GM21390 (cell line): ENCODE data around the gene YAE1.
A peak's percentile ranks its signal among the peaks of the same experiment; 100 is the strongest.
"Not testable (repeated sequence)": the region's sequence is repeated elsewhere in the genome, so short reads cannot be mapped to it uniquely, and the experiment has no call there.

Source experiments
- ATAC-seq: cut with Tn5 transposase; IDR thresholded peaks from one replicate; pipeline ENCODE4 v1.9.1; 2021; ENCODE audit not compliant: unreplicated experiment

YAE1 gene, protein sequence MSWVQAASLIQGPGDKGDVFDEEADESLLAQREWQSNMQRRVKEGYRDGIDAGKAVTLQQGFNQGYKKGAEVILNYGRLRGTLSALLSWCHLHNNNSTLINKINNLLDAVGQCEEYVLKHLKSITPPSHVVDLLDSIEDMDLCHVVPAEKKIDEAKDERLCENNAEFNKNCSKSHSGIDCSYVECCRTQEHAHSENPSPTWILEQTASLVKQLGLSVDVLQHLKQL

GRCh38 chr7:39566023-39566921 is at the start of gene YAE1:
Gene YAE1 (plus strand): TSS chr7:39566404. CDS start chr7:39566419, 15 bp downstream.
- ATAC-seq = peak; percentile 99

DNA sequence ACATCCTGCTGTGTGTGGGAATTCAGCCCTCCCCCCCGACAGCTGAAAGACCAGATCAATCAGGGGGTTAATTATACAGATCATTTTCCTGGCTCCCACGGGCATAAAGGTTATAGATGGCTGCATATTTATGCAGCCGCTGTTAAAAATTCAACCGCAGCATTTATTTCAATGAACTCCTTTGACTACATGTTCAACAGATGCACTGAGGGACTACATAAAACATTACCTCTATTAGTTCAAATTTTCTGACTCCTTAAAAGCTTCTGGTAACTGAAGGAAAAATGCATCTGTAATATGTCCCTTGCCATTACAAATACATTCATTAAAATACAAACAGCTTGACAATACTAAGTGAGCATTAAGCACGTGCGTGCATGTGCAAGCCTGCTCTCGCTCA is 49.7 kb upstream of the YAE1 start:
- ATAC-seq = no peak

GRCh38 chr7:39517240-39517639 is 49.0 kb upstream of the YAE1 start:
- no peak for ATAC-seq

- no peak for ATAC-seq
These were observed 40.3 kb upstream of the YAE1 start for GRCh38 chr7:39525926-39526325.

DNA sequence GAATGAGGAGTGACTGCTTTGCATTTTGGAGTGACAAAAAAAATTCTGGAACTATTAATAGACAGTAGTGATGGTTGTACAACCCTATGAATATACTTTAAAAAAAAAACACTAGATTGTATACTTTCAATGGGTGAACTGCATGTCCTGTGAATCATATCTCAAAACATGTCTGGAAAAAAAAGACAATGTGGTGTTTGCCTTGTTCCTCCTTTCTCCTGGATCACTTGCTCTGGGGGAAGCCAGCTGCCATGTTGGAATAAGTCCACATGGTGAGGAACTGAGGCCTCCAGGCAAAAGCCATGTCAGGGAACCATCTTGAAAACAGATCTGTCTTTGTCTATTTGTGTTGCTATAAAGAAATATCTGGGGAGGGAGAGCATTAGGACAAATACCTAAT is 39.5 kb upstream of the YAE1 start:
- ATAC-seq = no peak

- no peak for ATAC-seq
These were observed 38.9 kb upstream of the YAE1 start for GRCh38 chr7:39527296-39527695.

- no peak for ATAC-seq
These were observed 38.3 kb upstream of the YAE1 start for GRCh38 chr7:39527951-39528350.

- ATAC-seq = no peak
These were observed 37.4 kb upstream of the YAE1 start for GRCh38 chr7:39528849-39529248.

DNA sequence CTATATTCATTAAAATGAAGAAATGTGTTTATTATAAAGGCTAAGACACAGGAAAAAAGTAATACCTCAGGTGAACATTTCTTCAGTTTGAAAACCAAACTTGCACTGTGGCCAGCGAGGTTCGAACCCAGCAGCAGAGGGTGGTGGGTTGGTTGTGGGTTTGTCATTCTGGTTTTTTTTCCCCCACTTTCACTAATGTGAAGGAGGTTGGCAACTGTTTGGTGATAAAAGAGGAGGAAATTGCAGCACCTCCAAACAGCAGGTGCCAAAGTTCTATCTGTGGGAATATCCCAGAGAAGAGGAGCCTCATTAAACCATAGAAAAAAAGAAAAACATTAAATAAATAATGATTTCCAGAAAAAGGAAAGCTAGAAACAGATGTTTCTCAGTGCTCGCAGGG is 36.6 kb upstream of the YAE1 start:
- no peak for ATAC-seq

- ATAC-seq = no peak
These were observed 35.2 kb upstream of the YAE1 start for GRCh38 chr7:39530971-39531370.

- no peak for ATAC-seq
These were observed 34.4 kb upstream of the YAE1 start for GRCh38 chr7:39531818-39532217.

DNA sequence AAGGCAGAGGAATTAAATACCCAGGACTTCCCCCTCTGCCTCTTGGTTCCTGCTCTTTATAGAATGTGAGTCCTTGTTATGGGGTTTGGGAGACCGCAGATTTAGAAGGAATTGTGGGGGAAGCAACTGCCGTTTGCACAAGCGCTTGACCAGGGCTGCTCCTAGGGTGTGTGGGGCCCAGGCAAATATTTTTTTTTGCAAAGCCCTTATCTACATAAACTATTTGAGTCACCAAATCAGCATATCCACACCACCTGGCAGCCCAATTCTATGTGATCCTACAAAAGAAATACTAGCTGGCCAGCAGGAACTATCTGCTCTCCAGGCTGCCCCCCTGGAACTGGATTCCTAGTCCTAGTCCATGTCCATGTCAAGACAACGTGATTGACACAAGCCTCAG is 33.4 kb upstream of the YAE1 start:
- ATAC-seq = no peak

DNA sequence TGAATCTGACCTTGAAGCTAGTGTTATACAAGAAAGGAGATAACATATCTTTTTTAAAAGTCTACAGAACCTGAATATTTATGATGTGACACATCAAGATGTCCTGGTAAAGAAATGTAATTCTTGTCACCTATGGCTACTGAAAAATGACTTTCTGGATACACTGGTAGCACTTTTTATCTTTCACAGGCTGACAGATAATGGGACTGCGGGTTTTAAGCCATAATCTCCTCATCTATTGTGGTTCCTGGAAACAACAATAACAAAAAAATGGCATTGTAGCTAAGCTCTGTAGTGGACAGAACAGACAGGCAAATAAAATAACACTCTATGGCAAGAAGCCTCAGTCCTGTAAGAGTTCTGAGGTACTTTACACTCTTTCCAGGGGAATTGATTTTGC is 31.6 kb upstream of the YAE1 start:
- ATAC-seq = no peak

GRCh38 chr7:39535064-39535463 is 31.1 kb upstream of the YAE1 start:
- no peak for ATAC-seq

DNA sequence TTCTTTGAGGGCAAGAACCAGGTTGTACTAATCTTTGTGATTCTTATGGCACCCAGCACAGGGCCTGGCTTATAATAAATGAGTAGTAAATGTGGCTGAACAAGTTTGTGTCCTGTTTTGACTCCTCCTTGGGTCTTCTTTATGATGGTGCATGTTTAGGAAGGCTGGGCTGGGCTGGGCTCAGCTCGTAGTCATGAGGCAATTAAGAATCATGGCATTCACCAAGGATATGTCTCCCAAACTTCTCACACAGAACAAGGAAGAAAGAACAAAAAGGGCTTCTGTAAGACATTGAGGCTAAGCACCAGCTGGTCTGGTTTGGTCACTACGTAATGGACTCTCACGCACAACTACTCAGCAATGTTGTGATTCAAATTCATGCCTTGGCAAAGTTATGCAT is 30.5 kb upstream of the YAE1 start:
- ATAC-seq = no peak

DNA sequence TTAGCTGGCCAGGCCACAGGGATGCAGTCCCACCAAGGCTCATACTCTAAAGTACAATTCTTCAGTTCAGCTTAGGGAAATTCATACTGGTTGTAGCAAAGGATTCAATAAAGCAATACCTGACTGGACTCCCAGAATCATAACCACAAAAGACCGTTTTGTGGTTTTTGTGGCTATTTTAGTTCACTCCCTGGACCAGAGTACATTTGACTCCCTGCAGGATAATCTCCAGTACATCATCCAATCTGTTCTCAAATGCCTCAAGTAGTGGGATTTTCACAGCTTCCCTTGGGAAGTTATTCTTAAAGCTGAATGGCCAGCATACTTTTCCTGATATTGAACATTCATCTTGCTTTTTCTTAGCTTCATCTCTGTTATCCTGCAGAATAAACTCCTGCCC is 29.3 kb upstream of the YAE1 start:
- no peak for ATAC-seq

GRCh38 chr7:39539816-39540215 is 26.4 kb upstream of the YAE1 start:
- no peak for ATAC-seq

DNA sequence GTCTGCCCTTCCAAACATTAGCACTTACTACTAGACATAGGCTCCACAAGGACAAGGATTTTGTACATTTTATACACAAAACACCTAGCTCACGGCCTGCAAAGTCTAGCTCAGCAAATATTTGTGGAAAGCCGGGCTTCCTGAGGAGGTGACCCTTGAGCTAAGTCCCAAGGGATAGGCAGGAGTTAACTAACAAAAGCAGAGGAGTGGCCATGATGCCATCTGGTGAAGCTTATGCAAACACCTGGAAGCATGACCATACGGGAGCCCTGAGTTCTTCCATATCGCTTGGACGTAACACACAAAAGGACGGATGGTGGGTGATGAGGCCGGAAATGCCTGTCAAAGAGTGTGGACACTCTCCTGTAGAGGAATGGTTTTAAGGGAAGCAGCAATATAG is 25.9 kb upstream of the YAE1 start:
- no peak for ATAC-seq

- no peak for ATAC-seq
These were observed 24.7 kb upstream of the YAE1 start for GRCh38 chr7:39541511-39541910.

GRCh38 chr7:39544774-39545173 is 21.4 kb upstream of the YAE1 start:
- ATAC-seq = not testable (repeated sequence)

DNA sequence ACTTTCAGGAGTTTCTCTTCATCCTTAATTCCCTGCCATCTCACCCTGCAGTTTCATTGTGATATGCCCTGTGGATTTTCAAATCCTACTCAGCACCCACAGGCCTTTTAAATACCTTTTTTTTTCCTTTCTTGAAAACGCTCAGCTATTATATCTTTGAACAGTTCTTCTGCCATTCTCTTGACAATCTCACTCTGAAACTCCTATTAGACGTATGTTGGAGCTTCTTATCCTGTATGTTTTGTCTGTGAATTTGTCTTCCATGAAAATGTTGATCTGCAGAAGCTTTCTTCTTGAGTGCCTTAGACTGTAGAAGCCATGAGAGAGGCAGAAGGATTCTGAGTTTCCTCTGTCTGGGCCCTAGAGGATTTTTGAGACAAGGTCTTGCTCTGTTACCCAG is 18.9 kb upstream of the YAE1 start:
- no peak for ATAC-seq

- ATAC-seq = no peak
These were observed 15.8 kb upstream of the YAE1 start for GRCh38 chr7:39550411-39550810.

DNA sequence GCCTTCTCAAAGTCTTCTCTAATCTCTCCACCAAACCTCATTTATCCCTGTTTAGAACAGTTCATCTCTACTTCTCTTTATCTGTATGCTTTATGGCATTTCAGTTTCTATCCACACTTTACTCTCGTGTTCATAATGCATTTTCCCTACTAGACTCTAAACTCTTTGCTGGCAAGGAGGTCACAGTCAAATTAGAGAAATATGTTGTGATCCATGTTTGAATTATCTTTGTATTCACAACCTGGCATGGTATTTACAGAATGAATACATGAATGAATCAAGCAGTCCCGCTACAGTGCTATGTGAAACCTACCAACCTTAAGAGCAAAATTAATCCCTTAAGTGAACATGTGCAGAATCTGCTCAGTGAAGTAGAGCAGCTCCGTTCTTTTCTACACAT is 12.8 kb upstream of the YAE1 start:
- ATAC-seq = no peak
